Stimulated activated naive CD8-positive, alpha-beta T cell treated with anti-CD3 and anti-CD28 coated beads, Interleukin-15, Interleukin-2, amounts not matched to agents 100 ng/mL and 50 ng/mL, for 24 hours (primary cell): ENCODE results near the gene GLRA3.

Experiments
- H3K27ac Mint-ChIP-seq: one replicate; pipeline ENCODE4 v1.8.0; 2021; ENCODE audit warnings: mild to moderate bottlenecking, mixed read lengths
- H3K27me3 Mint-ChIP-seq: one replicate; pipeline ENCODE4 v1.8.0; 2021; ENCODE audit warnings: mixed read lengths
- H3K36me3 Mint-ChIP-seq: one replicate; pipeline ENCODE4 v1.8.0; 2021; ENCODE audit warnings: low read depth, mixed read lengths
- H3K4me1 Mint-ChIP-seq: one replicate; pipeline ENCODE4 v1.8.0; 2021; ENCODE audit warnings: low read depth, mixed read lengths
- H3K4me3 Mint-ChIP-seq: one replicate; pipeline ENCODE4 v1.8.0; 2021; ENCODE audit warnings: mild to moderate bottlenecking, mixed read lengths
- H3K9me3 Mint-ChIP-seq: one replicate; pipeline ENCODE4 v1.8.0; 2021; ENCODE audit warnings: mixed read lengths

GLRA3 gene

DNA sequence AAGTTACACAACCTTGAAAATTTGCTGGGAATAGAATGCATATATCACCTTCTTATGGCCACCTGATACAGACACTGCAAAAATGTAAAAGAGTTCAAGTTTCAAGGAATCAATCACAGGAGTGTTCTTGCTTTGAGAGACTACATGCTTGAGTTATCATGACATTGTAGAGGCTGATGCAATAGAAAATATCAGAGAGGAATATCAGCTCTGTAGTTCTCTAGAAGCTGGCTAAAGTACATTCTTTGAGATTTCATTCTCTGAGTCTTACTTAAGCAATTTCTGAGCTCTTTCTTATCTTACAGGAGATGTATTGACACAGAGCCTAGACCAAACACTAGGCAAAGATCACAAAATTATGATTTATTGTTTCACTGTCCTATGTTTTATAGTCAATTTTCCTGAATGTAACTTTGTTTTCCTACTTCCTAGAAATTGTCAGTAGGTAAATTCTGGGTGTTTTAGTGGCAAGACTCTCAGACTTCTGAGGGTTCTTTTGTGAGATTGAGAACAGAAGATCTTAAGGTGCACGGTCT lies 154.7 kb downstream of the GLRA3 start:
- H3K36me3 Mint-ChIP-seq, result no peaks in the 10 kb centered on the region

GRCh38 chr4:174673865-174674264 lies 155.2 kb downstream of the GLRA3 start:
- H3K9me3 Mint-ChIP-seq, result no peaks in the 10 kb centered on the region
- no peak overlapping the region for H3K4me3 Mint-ChIP-seq

More for the DNA sequence above, 154.7 kb downstream of the GLRA3 start:
- no peaks in the 10 kb centered on the region for H3K9me3 Mint-ChIP-seq
- H3K4me3 Mint-ChIP-seq, result no peak overlapping the region
- H3K27me3 Mint-ChIP-seq, result no peaks in the 10 kb centered on the region
- H3K4me1 Mint-ChIP-seq, result no peaks in the 10 kb centered on the region
- no peak overlapping the region for H3K27ac Mint-ChIP-seq

GRCh38 chr4:174672276-174672675 lies 156.8 kb downstream of the GLRA3 start:
- Mint-ChIP-seq H3K36me3 (no peaks in the 10 kb centered on the region), H3K9me3 (no peaks in the 10 kb centered on the region), H3K27me3 (no peaks in the 10 kb centered on the region), H3K4me1 (no peaks in the 10 kb centered on the region), H3K27ac (no peak overlapping the region), H3K4me3 (no peak overlapping the region)

More at GRCh38 chr4:174673865-174674264, 155.2 kb downstream of the GLRA3 start:
- Mint-ChIP-seq H3K27ac (no peak overlapping the region), H3K4me1 (no peaks in the 10 kb centered on the region), H3K36me3 (no peaks in the 10 kb centered on the region), H3K27me3 (no peaks in the 10 kb centered on the region)

DNA sequence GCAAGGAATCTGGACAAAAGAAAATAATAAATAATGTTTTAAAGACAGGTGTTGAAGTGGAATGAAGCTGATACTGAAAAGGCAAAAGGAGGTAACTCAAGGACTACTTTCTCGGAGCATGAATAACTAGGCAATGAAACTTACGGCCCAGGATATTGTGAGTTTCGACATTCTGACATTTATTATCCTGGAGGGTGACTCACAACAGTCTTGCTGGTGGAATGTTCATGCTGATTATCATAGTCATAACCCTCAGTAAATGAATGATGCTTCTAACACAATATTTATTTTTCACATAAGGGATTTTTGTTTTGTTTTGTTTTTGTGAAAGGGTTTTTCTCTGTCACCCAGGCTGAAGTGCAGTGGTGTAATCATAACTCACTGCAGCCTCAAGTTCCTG lies 159.8 kb downstream of the GLRA3 start:
- H3K4me3 Mint-ChIP-seq, result no peak overlapping the region
- H3K27me3 Mint-ChIP-seq, result no peaks in the 10 kb centered on the region
- H3K36me3 Mint-ChIP-seq, result no peaks in the 10 kb centered on the region
- no peaks in the 10 kb centered on the region for H3K4me1 Mint-ChIP-seq
- no peak overlapping the region for H3K27ac Mint-ChIP-seq
- no peaks in the 10 kb centered on the region for H3K9me3 Mint-ChIP-seq

GRCh38 chr4:174665799-174666198 lies 163.2 kb downstream of the GLRA3 start:
- no peaks in the 10 kb centered on the region for H3K27me3 Mint-ChIP-seq
- no peaks in the 10 kb centered on the region for H3K4me1 Mint-ChIP-seq
- H3K36me3 Mint-ChIP-seq, result no peaks in the 10 kb centered on the region
- no peaks in the 10 kb centered on the region for H3K9me3 Mint-ChIP-seq
- no peak overlapping the region for H3K27ac Mint-ChIP-seq
- H3K4me3 Mint-ChIP-seq, result no peak overlapping the region

DNA sequence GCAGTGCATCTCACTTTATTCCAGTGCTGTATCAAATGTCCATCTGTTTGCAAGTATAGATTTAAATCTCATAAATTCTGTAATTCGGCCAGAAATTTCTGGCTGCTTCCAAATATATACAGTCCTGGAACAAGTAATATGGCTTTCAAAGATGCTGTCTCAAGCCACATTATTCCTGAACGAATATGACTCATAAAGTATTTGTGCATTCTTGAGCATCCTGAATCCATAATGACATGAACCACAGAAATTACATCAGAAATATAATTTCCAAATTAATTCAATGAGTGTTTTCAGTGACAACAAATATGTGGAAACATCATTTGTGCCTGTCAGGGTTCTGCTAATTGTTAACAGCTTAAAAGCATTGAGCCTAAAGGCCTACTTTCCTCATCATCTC lies 165.8 kb downstream of the GLRA3 start:
- no peaks in the 10 kb centered on the region for H3K27me3 Mint-ChIP-seq
- no peaks in the 10 kb centered on the region for H3K9me3 Mint-ChIP-seq

DNA sequence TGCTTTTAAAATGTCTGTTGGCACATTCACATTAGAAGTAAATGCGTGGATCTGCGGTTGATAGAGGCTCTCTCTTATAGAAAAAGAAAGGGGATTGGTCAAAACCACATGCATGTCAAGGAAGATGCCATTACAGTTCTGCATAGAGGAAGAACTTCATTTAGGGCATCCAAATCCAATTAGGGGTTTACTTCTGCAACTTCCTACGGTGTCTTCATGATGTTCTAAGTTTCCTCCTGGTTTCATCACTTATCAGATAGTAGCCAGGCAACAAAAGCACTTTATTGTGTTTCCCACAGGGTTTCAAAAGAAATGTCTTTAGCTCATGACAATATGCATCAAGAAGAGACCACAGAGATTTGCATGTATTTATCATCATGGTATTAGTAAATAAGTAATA lies 170.8 kb downstream of the GLRA3 start:
- no peaks in the 10 kb centered on the region for H3K36me3 Mint-ChIP-seq
- no peaks in the 10 kb centered on the region for H3K9me3 Mint-ChIP-seq
- H3K4me3 Mint-ChIP-seq, result no peak overlapping the region
- no peak overlapping the region for H3K27ac Mint-ChIP-seq
- H3K4me1 Mint-ChIP-seq, result no peaks in the 10 kb centered on the region
- no peaks in the 10 kb centered on the region for H3K27me3 Mint-ChIP-seq

More for the DNA sequence above, 165.8 kb downstream of the GLRA3 start:
- Mint-ChIP-seq H3K4me3 (no peak overlapping the region), H3K27ac (no peak overlapping the region), H3K36me3 (no peaks in the 10 kb centered on the region), H3K4me1 (no peaks in the 10 kb centered on the region)

GRCh38 chr4:174657472-174657871 lies 171.6 kb downstream of the GLRA3 start:
- H3K27me3 Mint-ChIP-seq, result no peaks in the 10 kb centered on the region
- no peaks in the 10 kb centered on the region for H3K36me3 Mint-ChIP-seq
- H3K4me1 Mint-ChIP-seq, result no peaks in the 10 kb centered on the region
- H3K4me3 Mint-ChIP-seq, result no peak overlapping the region
- no peaks in the 10 kb centered on the region for H3K9me3 Mint-ChIP-seq
- no peak overlapping the region for H3K27ac Mint-ChIP-seq

GRCh38 chr4:174654634-174655033 lies 174.4 kb downstream of the GLRA3 start:
- Mint-ChIP-seq H3K4me1 (no peaks in the 10 kb centered on the region), H3K9me3 (no peaks in the 10 kb centered on the region), H3K27ac (no peak overlapping the region), H3K4me3 (no peak overlapping the region), H3K36me3 (no peaks in the 10 kb centered on the region), H3K27me3 (no peaks in the 10 kb centered on the region)

GRCh38 chr4:174650711-174651355 lies 178.2 kb downstream of the GLRA3 start:
- H3K27me3 Mint-ChIP-seq, result no peaks in the 10 kb centered on the region
- H3K36me3 Mint-ChIP-seq, result no peaks in the 10 kb centered on the region
- no peaks in the 10 kb centered on the region for H3K9me3 Mint-ChIP-seq
- H3K4me3 Mint-ChIP-seq, result no peak overlapping the region
- H3K4me1 Mint-ChIP-seq, result no peaks in the 10 kb centered on the region
- H3K27ac Mint-ChIP-seq, result no peak overlapping the region

DNA sequence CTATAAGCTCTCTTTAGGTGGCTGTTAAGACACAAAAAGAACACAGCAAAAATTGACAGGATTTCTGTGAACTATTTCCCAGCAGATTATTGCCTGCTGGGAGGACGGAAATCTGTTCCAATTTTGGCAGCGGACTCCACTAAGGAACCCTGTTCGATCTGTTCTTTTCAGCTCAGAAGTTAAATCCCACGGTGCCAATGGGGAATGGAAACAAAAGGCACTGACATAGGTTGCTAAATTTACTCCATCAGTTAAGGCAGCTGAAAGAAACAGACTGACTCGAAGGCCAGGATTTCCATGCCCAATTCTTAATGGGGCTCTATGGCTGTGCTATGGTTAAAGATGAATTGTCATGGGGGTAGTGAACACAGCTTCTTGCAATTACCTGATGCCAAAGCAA lies 180.2 kb downstream of the GLRA3 start:
- H3K27me3 Mint-ChIP-seq, result no peaks in the 10 kb centered on the region
- no peaks in the 10 kb centered on the region for H3K36me3 Mint-ChIP-seq
- H3K4me1 Mint-ChIP-seq, result no peaks in the 10 kb centered on the region
- no peaks in the 10 kb centered on the region for H3K9me3 Mint-ChIP-seq
- H3K4me3 Mint-ChIP-seq, result no peak overlapping the region
- H3K27ac Mint-ChIP-seq, result no peak overlapping the region

DNA sequence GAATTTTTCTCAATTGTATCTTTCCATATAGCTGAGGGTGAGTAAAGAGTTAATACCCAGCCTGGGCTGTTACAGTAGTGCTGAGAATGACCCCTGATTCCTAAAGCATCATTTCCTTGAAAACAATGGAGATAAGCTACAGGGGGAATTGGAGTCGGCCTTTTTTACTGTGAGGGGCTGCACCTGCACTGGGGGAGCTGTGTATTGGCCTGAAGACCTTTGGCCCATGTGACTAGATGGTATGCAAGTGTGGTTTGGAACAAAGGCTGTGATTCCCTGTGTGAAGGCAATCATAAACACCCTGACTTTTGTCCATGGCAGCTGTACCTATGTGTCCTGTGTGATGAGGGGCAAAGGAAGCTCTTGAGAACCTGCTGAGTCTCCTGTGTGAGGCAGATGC lies 182.7 kb downstream of the GLRA3 start:
- Mint-ChIP-seq H3K4me1 (no peaks in the 10 kb centered on the region), H3K4me3 (no peak overlapping the region), H3K36me3 (no peaks in the 10 kb centered on the region), H3K27ac (no peak overlapping the region), H3K9me3 (no peaks in the 10 kb centered on the region), H3K27me3 (no peaks in the 10 kb centered on the region)

DNA sequence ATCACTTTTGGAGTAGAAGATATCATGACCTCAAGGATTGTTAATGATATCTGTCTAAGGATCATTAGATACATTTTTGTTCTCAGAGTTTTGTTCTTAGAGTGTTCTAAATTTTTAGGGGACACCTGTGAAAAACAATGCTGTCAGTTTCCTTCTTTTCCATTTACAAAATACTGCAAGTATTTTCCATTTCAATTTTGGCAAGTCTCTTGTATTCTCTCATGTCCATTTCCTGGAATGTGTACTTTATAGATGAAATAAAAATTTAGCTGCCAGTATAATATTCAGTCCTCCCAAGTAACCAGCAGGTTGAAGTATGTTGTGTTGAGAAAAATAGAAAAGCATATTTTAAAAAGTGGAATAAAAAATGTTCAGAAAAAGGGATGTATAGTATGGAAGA lies 188.9 kb downstream of the GLRA3 start:
- H3K9me3 Mint-ChIP-seq, result no peaks in the 10 kb centered on the region
- H3K27ac Mint-ChIP-seq, result no peak overlapping the region
- no peaks in the 10 kb centered on the region for H3K27me3 Mint-ChIP-seq
- H3K4me3 Mint-ChIP-seq, result no peak overlapping the region
- no peaks in the 10 kb centered on the region for H3K4me1 Mint-ChIP-seq
- H3K36me3 Mint-ChIP-seq, result no peaks in the 10 kb centered on the region

DNA sequence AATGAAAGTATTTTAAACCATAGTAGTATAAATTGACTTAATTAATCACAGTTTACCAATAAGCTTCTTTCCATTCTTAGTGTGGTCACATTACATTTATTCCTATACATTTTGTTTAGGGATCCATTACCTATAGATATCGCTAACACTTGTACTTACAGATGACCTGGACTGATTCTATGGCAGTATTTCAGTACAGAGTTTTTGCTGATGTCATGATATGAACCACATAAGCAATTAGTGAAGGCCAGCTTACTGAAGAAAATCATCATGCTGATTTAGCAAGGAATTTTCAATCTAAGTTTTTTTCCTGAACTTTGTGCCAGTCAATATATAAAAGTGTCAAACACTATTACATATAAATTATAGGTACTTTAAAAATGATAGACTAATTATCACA lies 193.3 kb downstream of the GLRA3 start:
- no peaks in the 10 kb centered on the region for H3K27me3 Mint-ChIP-seq
- no peaks in the 10 kb centered on the region for H3K9me3 Mint-ChIP-seq
- no peak overlapping the region for H3K4me3 Mint-ChIP-seq
- no peak overlapping the region for H3K27ac Mint-ChIP-seq
- H3K4me1 Mint-ChIP-seq, result no peaks in the 10 kb centered on the region
- no peaks in the 10 kb centered on the region for H3K36me3 Mint-ChIP-seq

DNA sequence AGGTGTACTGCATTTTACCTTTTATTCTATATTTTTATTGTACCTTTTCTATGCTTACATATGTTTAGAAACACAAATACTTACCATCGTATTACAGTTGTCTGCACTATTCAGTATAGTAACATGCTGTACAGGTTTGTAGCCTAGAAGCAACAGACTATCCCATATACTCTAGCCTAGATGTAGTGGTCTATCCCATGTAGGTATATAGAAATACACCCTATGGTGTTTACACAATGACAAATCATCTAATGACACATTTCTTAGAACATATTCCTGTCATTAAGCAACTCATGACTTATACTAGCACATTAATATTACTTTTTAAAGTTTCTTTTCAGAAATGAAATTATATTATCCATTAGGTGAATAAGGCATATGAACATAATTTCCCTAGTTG lies 195.6 kb downstream of the GLRA3 start:
- Mint-ChIP-seq H3K36me3 (no peaks in the 10 kb centered on the region), H3K4me3 (no peak overlapping the region), H3K4me1 (no peaks in the 10 kb centered on the region), H3K9me3 (no peaks in the 10 kb centered on the region), H3K27me3 (no peaks in the 10 kb centered on the region), H3K27ac (no peak overlapping the region)
